Fibroblast of skin of left biceps (primary cell): ENCODE measurements around the gene RTEL1.
"Not testable (repeated sequence)": the region's sequence is repeated elsewhere in the genome, so short reads cannot be mapped to it uniquely, and the experiment has no call there.

Experiments
- DNase-seq, 2 experiments: peaks; one replicate each; pipeline ENCODE4 v3.0.0-alpha.2; 2013; ENCODE audit warnings: low read depth in 2 of 2

RTEL1 gene

GRCh38 chr20:63657937-63658748 is at the start of gene RTEL1:
Gene RTEL1 (plus strand): TSS chr20:63658312. CDS start chr20:63659403, 1,091 bp downstream.
- peak; percentile 70 to 72 for DNase-seq

- no peak for DNase-seq
Observed at GRCh38 chr20:63610581-63611435, 47.3 kb upstream of the RTEL1 start.

GRCh38 chr20:63611646-63612045 is 46.5 kb upstream of the RTEL1 start:
- DNase-seq = no peak

DNA sequence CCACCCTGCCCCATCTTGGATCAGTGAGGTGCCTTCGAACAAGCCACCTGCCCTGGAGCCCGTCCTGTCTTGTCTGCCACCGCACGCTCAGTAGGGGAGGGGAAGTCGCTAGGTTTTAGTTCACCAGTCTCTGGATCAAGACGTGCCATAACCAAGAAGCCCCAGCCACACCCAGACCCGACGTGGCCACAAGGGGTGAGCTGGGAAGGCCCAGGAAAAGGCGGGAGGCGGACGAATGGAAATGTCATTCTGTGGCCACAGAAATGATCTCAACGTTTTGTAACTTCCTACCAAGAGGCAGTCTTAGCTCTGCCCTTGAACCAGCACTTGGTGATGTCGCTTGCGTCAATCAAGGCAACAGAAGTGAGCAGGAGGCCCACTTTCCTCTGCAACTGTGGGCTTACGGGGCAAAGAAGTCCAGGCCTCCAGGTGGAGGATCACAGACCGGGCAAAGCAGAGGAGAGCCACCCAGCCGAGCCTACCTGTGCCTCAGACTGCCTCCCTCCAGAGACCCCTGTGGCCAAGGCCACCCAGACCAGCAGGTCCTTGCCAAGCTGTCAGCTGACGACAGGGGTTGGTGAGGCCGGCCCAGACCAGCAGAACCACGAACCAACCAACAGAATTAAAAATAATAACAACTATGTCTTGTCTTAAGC is 45.7 kb upstream of the RTEL1 start:
- DNase-seq = no peak

- DNase-seq = not testable (repeated sequence)
Observed at GRCh38 chr20:63613863-63614594, 44.1 kb upstream of the RTEL1 start.

DNA sequence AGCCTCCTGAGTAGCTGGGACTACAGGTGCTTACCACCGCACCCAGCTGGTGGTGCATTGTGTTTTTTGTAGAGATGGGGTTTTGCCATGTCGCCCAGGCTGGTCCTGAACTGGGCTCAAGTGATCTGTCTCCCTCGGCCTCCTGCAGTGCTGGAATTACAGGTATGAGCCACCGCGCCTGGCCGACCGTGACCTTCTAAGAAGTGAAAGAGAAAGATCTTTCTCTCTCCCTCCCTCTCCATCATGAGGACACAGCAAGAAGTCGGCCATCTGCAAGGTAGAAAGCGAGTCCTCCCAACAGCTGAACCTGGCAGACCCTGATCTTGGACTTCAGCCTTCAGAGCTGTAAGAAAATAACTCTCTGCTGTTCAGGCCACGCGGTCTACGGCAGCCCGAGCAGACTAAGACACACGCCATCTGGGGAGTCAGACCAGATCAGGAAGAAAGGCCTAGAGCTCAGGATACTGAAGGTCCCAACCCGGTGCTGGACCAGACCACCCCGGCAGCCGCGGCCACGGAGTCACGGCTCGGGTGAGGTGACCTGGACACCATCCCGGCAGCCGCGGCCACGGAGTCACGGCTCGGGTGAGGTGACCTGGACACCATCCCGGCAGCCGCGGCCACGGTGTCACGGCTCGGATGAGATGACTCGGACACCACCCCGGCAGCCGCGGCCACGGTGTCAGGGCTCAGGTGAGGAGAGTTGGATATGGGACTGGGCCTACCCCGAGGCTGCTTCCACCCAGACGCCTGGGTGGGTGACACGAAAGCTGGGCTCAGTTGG is 40.8 kb upstream of the RTEL1 start:
- no peak for DNase-seq

DNA sequence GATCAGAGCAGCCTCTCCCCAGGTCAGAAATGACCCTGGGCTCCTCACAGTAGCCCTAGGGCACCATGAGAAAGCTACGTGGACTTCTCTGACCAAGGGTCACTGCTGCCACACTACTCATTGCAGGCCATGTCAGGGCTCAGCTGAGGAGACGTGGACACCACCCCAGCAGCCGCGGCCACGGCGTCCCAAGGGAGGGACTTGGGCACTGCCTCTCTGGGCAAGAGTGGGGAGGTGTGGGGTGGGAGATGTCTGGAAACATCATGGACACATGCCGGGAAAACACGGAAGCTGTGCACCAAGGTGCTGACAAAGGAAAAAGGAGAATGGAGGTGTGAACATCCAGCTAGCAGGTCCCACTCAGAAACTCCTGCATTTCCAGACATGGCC is 40.2 kb upstream of the RTEL1 start:
- DNase-seq = no peak

DNA sequence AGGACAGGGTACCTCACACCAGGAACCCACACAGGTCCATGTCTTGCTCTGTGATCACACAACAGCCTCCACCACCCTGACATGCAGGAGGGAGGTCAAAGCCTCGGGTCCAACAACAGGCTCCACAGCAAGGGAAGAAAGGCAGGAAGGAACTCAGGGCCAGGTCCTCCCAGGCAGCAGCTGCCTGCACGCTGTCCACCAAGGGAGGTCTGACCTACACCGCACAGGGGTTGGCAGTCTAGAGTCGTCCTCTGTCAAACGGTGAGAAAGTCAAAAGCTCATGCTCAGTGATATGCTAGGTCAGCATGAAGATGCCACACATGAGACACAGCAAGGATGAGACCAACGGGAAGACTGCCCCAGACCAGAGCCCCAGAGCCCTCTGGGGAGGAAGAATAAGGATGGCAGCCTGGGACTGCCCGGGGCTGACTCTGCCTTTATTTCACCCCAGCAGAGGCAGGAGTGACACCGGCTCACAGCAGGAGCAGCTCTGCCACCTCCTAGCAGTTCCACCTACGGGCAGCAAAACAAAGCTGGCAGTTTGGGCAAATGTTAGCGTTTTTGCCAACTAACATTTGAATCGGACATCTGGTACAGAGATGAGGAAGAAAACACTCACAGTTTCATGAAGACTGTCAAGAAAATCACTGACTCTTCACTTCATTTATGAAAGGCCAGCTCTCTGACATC is 39.7 kb upstream of the RTEL1 start:
- DNase-seq = no peak

GRCh38 chr20:63619086-63619485 is 39.0 kb upstream of the RTEL1 start:
- no peak for DNase-seq

GRCh38 chr20:63619505-63619904 is 38.6 kb upstream of the RTEL1 start:
- DNase-seq = no peak

- no peak for DNase-seq
Observed at GRCh38 chr20:63620991-63621390, 37.1 kb upstream of the RTEL1 start.

DNA sequence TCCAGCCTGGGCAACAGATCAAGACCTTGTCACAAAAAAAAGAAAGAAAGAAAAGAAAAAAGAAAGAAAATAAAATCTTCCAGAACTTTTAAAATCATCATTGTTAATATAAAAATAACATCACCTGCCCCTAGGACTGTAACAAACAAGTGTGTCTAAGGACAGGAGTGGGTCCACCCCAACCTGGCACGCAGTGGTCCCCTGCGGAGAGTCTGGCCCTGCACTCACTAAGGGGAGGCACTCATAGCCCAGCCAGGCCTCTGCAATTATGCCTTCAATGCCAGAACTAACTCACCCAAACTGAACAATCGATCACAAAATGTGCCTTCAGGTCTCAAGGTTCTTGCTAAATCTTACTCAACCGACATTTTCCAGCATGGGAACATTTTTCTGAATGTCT is 36.0 kb upstream of the RTEL1 start:
- no peak for DNase-seq

- no peak for DNase-seq
Observed at GRCh38 chr20:63622732-63623131, 35.4 kb upstream of the RTEL1 start.

GRCh38 chr20:63624486-63624885 is 33.6 kb upstream of the RTEL1 start:
- peak in 1 of 2 experiments; percentile 18 for DNase-seq

DNA sequence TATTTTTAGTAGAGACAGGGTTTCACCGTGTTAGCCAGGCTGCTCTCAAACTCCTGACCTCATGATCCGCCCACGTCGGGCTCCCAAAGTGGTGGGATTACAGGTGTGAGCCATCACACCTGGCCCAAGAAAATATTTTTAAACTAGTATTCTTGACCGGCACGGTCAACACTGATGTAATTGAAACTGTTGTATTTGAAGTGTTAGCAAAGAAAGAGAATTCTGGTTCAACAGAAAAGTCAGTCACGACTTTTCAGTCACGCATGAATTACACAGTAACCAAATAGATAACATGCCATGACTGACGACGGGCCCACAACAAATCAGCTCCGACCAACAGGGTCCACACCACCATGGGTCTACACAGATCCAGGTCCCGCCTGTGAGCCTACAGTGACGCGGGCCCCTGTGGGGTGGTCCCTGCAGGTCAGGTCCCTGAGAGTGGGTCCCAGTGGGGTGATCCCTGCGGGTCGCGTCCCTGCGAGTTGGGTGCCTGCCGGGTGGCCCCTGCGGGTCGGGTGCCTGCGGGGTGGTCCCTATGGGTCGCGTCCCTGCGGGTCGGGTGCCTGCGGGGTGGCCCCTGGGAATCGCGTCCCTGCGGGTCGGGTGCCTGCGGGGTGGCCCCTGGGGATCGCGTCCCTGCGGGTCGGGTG is 32.2 kb upstream of the RTEL1 start:
- no peak for DNase-seq

DNA sequence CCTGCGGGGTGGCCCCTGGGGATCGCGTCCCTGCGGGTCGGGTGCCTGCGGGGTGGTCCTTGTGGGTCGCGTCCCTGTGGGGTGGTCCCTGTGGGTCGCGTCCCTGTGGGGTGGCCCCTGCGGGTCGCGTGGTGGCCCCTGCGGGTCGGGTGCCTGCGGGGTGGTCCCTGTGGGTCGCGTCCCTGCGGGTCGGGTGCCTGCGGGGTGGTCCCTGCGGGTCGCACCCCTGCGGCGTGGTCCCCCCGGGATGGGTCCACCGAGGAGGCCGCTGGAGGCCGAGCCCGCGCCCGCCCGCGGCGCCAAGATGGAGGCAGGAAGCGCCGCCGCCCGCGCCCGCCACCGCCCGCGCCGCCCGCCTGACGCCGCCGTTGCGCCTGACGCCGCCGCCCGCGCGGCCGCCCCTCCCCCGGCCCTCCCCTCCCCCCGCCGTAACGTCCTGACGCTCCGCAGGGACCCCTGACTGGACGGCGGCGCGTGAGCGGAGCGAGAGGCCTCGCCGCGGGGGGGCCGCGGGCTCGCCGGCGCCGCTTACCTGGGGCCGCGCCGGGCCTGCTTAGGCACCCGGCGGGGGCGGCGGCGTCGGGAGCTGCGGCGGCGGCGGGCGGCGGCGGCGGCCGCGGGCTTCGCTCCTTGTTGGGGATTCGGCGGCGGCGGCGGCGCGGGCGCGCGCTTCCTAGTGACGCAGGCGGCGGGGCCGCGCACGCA is 31.5 kb upstream of the RTEL1 start, which contains the start of gene GMEB2:
TSS of gene GMEB2 (minus strand) at position 678 of the 705 bp plus-strand sequence. CDS start 7,704 bp downstream, outside the sequence.
- peak; percentile 40 to 83 for DNase-seq

DNA sequence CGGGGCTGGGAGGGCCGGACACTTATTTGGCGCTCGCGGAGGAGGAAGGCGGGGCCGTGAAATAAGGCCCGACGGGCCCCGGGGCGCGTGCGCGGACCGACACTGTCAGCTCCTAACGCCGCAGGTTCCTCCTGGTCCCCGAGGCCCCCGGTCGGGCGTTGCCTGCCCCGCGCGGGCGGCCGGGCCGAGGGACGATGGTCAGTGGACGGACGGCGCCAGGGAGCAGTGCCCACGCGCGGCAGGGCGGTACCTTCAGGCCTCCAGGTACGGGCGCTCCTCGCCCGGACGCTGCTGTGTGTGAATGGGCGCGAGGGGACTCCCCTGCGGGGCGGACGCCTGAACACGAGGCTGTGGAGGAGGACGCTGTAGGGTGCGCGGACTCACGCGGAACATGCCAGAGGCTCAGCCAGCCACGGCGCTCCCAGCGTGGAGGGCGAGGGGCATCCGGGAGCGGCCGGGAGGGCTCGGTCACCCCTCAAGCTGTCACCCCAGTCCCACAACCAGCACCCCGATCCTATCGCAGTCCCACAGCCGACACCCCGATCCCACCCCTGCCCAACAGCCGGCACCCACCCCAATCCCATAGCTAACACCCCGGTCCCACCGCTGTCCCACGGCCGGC is 30.9 kb upstream of the RTEL1 start:
- DNase-seq = peak in 1 of 2 experiments; percentile 83

GRCh38 chr20:63627751-63628245 is 30.3 kb upstream of the RTEL1 start:
- no peak for DNase-seq
